PC-3 (cell line): Measurements from ENCODE around the gene PPP1R27. TPM values are rescaled to one million over a fixed set of nuclear protein-coding genes. Genes with fewer than 3 reads are reported as not detected.

Experiments
- ATAC-seq: fragments of 200-7000 bp; cut with Tn5 transposase; 2 replicates; pipeline ENCODE4 v1.9.1; 2020; ENCODE audit warnings: mild to moderate bottlenecking, moderate library complexity
- BruUV-seq: library from RNA; stranded (reverse); fragments of 400-500 nt; replicated peaks from 2 replicates; lab custom pipeline; 2021; lab: Mats Ljungman, UMichigan
- CTCF ChIA-PET: fragments of 300-600 bp; sonication (Branson Sonifier 250); formaldehyde crosslinking; loops from one replicate; lab custom pipeline; 2022; ENCODE audit warnings: antibody characterized with exemption; lab: Charles Lee
- POLR2A ChIA-PET: fragments of 300-600 bp; sonication (Branson Sonifier 250); formaldehyde crosslinking; loops from one replicate; lab custom pipeline; 2022; ENCODE audit warnings: antibody characterized with exemption; ENCODE audit not compliant: unreplicated experiment; lab: Charles Lee
- DNase-seq: peaks from one replicate; pipeline ENCODE4 v3.0.0-alpha.2; 2015
- H2AFZ ChIP-seq: fragments of 300-600 bp; sonication (generic); 2 replicates; pipeline ENCODE4 v1.6.0; 2016; ENCODE audit warnings: antibody characterized with exemption, low read length
- H3F3A ChIP-seq: fragments of 300-600 bp; sonication (generic); one replicate; pipeline ENCODE4 v1.6.0; 2017; ENCODE audit warnings: antibody characterized with exemption, low read length, control low read depth, mild to moderate bottlenecking; ENCODE audit not compliant: unreplicated experiment
- H3K27ac ChIP-seq: fragments of 300-600 bp; sonication (generic); 2 replicates; pipeline ENCODE4 v1.5.1; 2016; ENCODE audit warnings: mild to moderate bottlenecking, low read length
- H3K27me3 ChIP-seq: fragments of 300-600 bp; sonication (generic); 2 replicates; pipeline ENCODE4 v1.6.1; 2016; ENCODE audit warnings: low read length, mixed read lengths
- H3K36me3 ChIP-seq: fragments of 300-600 bp; sonication (generic); 2 replicates; pipeline ENCODE4 v1.6.1; 2016; ENCODE audit warnings: low read depth, mixed run types, low read length, mixed read lengths
- H3K4me1 ChIP-seq: fragments of 300-600 bp; sonication (generic); 2 replicates; pipeline ENCODE4 v1.5.1; 2016; ENCODE audit warnings: low read length; ENCODE audit not compliant: insufficient read depth
- H3K4me2 ChIP-seq: fragments of 300-600 bp; sonication (generic); 2 replicates; pipeline ENCODE4 v1.6.0; 2016; ENCODE audit warnings: low read length
- H3K4me3 ChIP-seq: fragments of 300-600 bp; sonication (generic); 2 replicates; pipeline ENCODE4 v1.5.1; 2016; ENCODE audit warnings: mild to moderate bottlenecking, low read length, mixed read lengths
- H3K79me2 ChIP-seq: fragments of 300-600 bp; sonication (generic); 2 replicates; pipeline ENCODE4 v1.6.1; 2017; ENCODE audit warnings: low read length, mixed read lengths
- H3K9ac ChIP-seq: fragments of 300-600 bp; sonication (generic); 2 replicates; pipeline ENCODE4 v1.6.0; 2016; ENCODE audit warnings: mild to moderate bottlenecking, low read length
- H3K9me2 ChIP-seq: fragments of 300-600 bp; sonication (generic); replicated peaks from 2 replicates; pipeline ENCODE4 v1.6.1; 2016; ENCODE audit warnings: mixed run types, low read length, mixed read lengths
- H3K9me3 ChIP-seq: fragments of 300-600 bp; sonication (generic); 2 replicates; pipeline ENCODE4 v1.6.1; 2016; ENCODE audit warnings: low read length, mixed read lengths
- H4K20me1 ChIP-seq: fragments of 300-600 bp; sonication (generic); 2 replicates; pipeline ENCODE4 v1.6.1; 2016; ENCODE audit warnings: low read length, mixed read lengths
- CTCF ChIP-seq: fragments of 300-600 bp; sonication (generic); conservative IDR thresholded peaks from 2 replicates; pipeline ENCODE4 v1.5.1; 2017; ENCODE audit warnings: antibody characterized with exemption, low read depth, mild to moderate bottlenecking, low read length
- EZH2 ChIP-seq: fragments of 300-600 bp; sonication (generic); IDR thresholded peaks from one replicate; pipeline ENCODE4 v1.6.1; 2017; ENCODE audit warnings: antibody characterized with exemption, mild to moderate bottlenecking, low read length; ENCODE audit not compliant: unreplicated experiment
- EZH2phosphoT487 ChIP-seq: fragments of 300-600 bp; sonication (generic); IDR thresholded peaks from 2 replicates; pipeline ENCODE4 v1.6.1; 2018; ENCODE audit warnings: mild to moderate bottlenecking, antibody characterized with exemption, low read length, borderline replicate concordance
- intact Hi-C: fragments of 100-400 bp; cut with micrococcal nuclease; formaldehyde crosslinking; loops from 2 replicates; pipeline ENCODE4 v1.9.0; 2023
- total RNA-seq: library from RNA; depleted of rRNA; stranded (reverse); fragments of >200 nt; gene quantifications from 2 replicates; pipeline ENCODE4 v1.2.3, GENCODE V29; 2014

PPP1R27 gene
- total RNA-seq, 1 experiment from 2014 or later, result not detected

DNA sequence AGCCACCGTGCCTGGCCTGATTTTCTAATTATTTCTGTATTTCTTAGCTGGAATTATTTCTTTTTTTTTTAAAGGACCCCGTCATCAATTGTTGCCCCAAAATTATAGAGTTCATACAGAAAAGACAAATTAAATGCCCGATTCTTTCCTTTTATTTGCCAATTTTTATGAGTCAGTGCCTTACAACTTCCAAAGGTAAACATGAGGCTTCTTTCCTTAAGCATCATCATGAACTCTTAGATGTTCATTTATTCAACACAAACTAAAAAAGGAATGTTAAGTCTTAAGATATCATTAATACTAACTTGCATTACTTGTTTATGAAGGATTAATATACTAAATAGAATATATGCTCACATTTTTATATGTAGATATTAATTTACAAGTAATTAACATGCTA, 43.4 kb upstream of the PPP1R27 start:
- H3F3A ChIP-seq, result peaks cover 6% of the 10 kb centered on the region
- H3K4me3 ChIP-seq, result no peak overlapping the region
- POLR2A ChIA-PET, result no interaction called here
- peaks cover 27% of the 10 kb centered on the region for H3K36me3 ChIP-seq
- no peak overlapping the region for H3K4me2 ChIP-seq
- peaks cover 20% of the 10 kb centered on the region for H3K4me1 ChIP-seq
- DNase-seq (peak; percentile 41), ATAC-seq (peak; percentile 41)
- H2AFZ ChIP-seq, result no peak overlapping the region
- no peak overlapping the region for H3K9ac ChIP-seq
- intact Hi-C loops, result no loop called here
- no peaks in the 10 kb centered on the region for H3K9me3 ChIP-seq
- no peak overlapping the region for H3K27ac ChIP-seq
- H4K20me1 ChIP-seq, result 0 out of 2 replicates have a peak, but pooled peaks cover 3% of the 10 kb centered on the region
- CTCF ChIA-PET, result no interaction called here
- BruUV-seq, result no TSS peak
- no peak for TF ChIP-seq EZH2
- no peak for TF ChIP-seq EZH2phosphoT487
- no peak for TF ChIP-seq CTCF
- H3K79me2 ChIP-seq, result peaks cover 9% of the 10 kb centered on the region; the same call in 1 of the 2 replicates
- H3K27me3 ChIP-seq, result no peaks in the 10 kb centered on the region
- H3K9me2 ChIP-seq, result no peaks in the 10 kb centered on the region

- Histone ChIP-seq H3K4me3 (no peak overlapping the region), H3K4me2 (no peak overlapping the region), H3K9me3 (no peaks in the 10 kb centered on the region), H3K9ac (no peak overlapping the region), H3K9me2 (no peaks in the 10 kb centered on the region), H3K4me1 (peaks cover 20% of the 10 kb centered on the region), H4K20me1 (0 out of 2 replicates have a peak, but pooled peaks cover 3% of the 10 kb centered on the region), H3K27me3 (no peaks in the 10 kb centered on the region), H3F3A (peaks cover 6% of the 10 kb centered on the region), H3K36me3 (peaks cover 25% of the 10 kb centered on the region), H2AFZ (no peak overlapping the region), H3K27ac (no peak overlapping the region), H3K79me2 (peaks cover 9% of the 10 kb centered on the region; the same call in 1 of the 2 replicates)
- ATAC-seq, result no peak
- intact Hi-C loops, result no loop called here
- CTCF ChIA-PET, result no interaction called here
- POLR2A ChIA-PET, result no interaction called here
- no TSS peak for BruUV-seq
- no peak for DNase-seq
- no peak for TF ChIP-seq CTCF
- no peak for TF ChIP-seq EZH2
- TF ChIP-seq EZH2phosphoT487, result no peak
These were observed 42.7 kb upstream of the PPP1R27 start for GRCh38 chr17:81877569-81877968.
